GM12878 (cell line): ENCODE data around the gene NPAS1.

Experiments
- BACH1 ChIP-seq: fragments of 450-650 bp; IDR thresholded peaks from 2 replicates; pipeline ENCODE4 v1.6.1; 2017; ENCODE audit warnings: mild to moderate bottlenecking, borderline replicate concordance
- CTCF ChIP-seq, 3 experiments: IDR thresholded peaks in 2 of 3; conservative IDR thresholded peaks in 1 of 3; 2 replicates each; pipeline ENCODE4 v1.5.1; 2011; ENCODE audit warnings: low read depth in 3 of 3, low read length in 3 of 3, mild to moderate bottlenecking in 3 of 3, control low read depth in 2 of 3, moderate library complexity in 2 of 3, inconsistent platforms in 1 of 3, mixed read lengths in 1 of 3; ENCODE audit not compliant: control insufficient read depth in 2 of 3, insufficient read depth in 1 of 3; ENCODE audit errors: extremely low read depth in 1 of 3
- POLR2A ChIP-seq: IDR thresholded peaks from 2 replicates; pipeline ENCODE4 v1.6.1; 2011; ENCODE audit warnings: low read depth, mild to moderate bottlenecking, low read length
- POLR2AphosphoS5 ChIP-seq: IDR thresholded peaks from 2 replicates; pipeline ENCODE4 v1.6.1; 2011; ENCODE audit warnings: mild to moderate bottlenecking, low read length, inconsistent platforms
- SMC3 ChIP-seq: IDR thresholded peaks from 2 replicates; pipeline ENCODE4 v1.6.1; 2011; ENCODE audit warnings: low read length, improper control_type of control experiment, borderline replicate concordance
- STAT1 ChIP-seq: fragments of 450-650 bp; conservative IDR thresholded peaks from 2 replicates; pipeline ENCODE4 v1.6.1; 2014; ENCODE audit warnings: antibody characterized with exemption, mild to moderate bottlenecking
- TAF1 ChIP-seq: IDR thresholded peaks from 2 replicates; pipeline ENCODE4 v1.6.1; 2011; ENCODE audit warnings: mild to moderate bottlenecking, low read depth, low read length, borderline replicate concordance

DNA sequence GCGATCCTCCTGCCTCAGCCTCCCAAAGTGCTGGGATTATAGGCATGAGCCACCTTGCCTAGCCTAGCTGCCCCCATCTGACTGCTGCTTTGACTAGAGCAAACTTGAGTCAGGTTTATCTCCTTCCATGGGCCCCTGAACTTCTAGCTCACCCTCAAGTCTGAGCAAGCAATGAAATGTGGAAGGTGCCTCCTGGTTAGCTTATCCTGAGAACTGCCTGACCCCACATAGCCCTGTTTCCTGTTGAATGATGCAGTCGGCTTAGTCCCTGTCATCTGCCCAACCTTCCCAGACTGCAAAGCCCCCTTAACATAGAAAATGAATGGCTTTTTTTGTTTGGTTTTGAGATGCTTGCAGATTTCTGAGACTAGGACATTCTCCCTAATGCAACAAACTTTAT, 37.7 kb downstream of the NPAS1 start:
- TF ChIP-seq TAF1: no peak
- TF ChIP-seq BACH1: no peak
- no peak for TF ChIP-seq SMC3
- no peak for TF ChIP-seq CTCF (IDR thresholded peaks at IDR 0.05 in 2 of 3, conservative IDR thresholded peaks at IDR 0.05 in 1 of 3; ENCODE audit: control insufficient read depth in 2 of 3, extremely low read depth in 1 of 3, insufficient read depth in 1 of 3, low read depth in 3 of 3, low read length in 3 of 3)
- no peak for TF ChIP-seq POLR2A
- no peak for TF ChIP-seq STAT1
- no peak for TF ChIP-seq POLR2AphosphoS5
